AML-193 (cell line): Measurements from ENCODE around the gene PRPF40B.
"Not testable (repeated sequence)": the region's sequence is repeated elsewhere in the genome, so short reads cannot be mapped to it uniquely, and the experiment has no call there.

Experiments
- DNase-seq, 2 experiments: peaks; one replicate each; lab custom pipeline; 2025; lab: John Stamatoyannopoulos, UW

The PRPF40B gene

GRCh38 chr12:49623142-49623904 lies at the start of gene PRPF40B:
Gene PRPF40B (plus strand): TSS chr12:49623561. CDS start chr12:49623591, 30 bp downstream.
- peak; percentile 59 to 67 for DNase-seq

- DNase-seq = no peak
Measured at GRCh38 chr12:49577589-49578315, 45.6 kb upstream of the PRPF40B start.

GRCh38 chr12:49578471-49579112 lies 44.8 kb upstream of the PRPF40B start:
- no peak for DNase-seq

- DNase-seq = peak; percentile 19 to 30
Measured at GRCh38 chr12:49580572-49581535, 42.5 kb upstream of the PRPF40B start.

- DNase-seq = no peak
Measured at GRCh38 chr12:49582201-49582600, 41.2 kb upstream of the PRPF40B start.

- no peak for DNase-seq
Measured at GRCh38 chr12:49582850-49583249, 40.5 kb upstream of the PRPF40B start.

GRCh38 chr12:49583366-49584094 lies 39.8 kb upstream of the PRPF40B start:
- no peak for DNase-seq

GRCh38 chr12:49584591-49584990 lies 38.8 kb upstream of the PRPF40B start:
- no peak for DNase-seq

GRCh38 chr12:49585477-49586459 lies 37.6 kb upstream of the PRPF40B start:
- DNase-seq = no peak

- no peak for DNase-seq
Measured at GRCh38 chr12:49587174-49587908, 36.0 kb upstream of the PRPF40B start.

- DNase-seq = no peak
Measured at GRCh38 chr12:49588281-49588680, 35.1 kb upstream of the PRPF40B start.

GRCh38 chr12:49588721-49589516 lies 34.4 kb upstream of the PRPF40B start:
- no peak for DNase-seq

- DNase-seq = no peak
Measured at GRCh38 chr12:49598527-49598926, 24.8 kb upstream of the PRPF40B start.

GRCh38 chr12:49599961-49600360 lies 23.4 kb upstream of the PRPF40B start:
- no peak for DNase-seq

GRCh38 chr12:49603721-49604120 lies 19.6 kb upstream of the PRPF40B start:
- no peak for DNase-seq

- DNase-seq = no peak
Measured at GRCh38 chr12:49604856-49605255, 18.5 kb upstream of the PRPF40B start.

GRCh38 chr12:49605539-49605938 lies 17.8 kb upstream of the PRPF40B start, which contains the start of gene FAM186B:
Gene FAM186B (minus strand): TSS chr12:49605639. CDS start chr12:49605477, 162 bp downstream.
- DNase-seq = not testable (repeated sequence)
